HuH-7 (cell line): ENCODE measurements around the gene ZSWIM5.
"Not testable (repeated sequence)": the region's sequence is repeated elsewhere in the genome, so short reads cannot be mapped to it uniquely, and the experiment has no call there.

ENCODE experiments used
- DNase-seq: peaks from one replicate; pipeline ENCODE4 v3.0.0; 2011; ENCODE audit warnings: low spot score

ZSWIM5 gene

DNA sequence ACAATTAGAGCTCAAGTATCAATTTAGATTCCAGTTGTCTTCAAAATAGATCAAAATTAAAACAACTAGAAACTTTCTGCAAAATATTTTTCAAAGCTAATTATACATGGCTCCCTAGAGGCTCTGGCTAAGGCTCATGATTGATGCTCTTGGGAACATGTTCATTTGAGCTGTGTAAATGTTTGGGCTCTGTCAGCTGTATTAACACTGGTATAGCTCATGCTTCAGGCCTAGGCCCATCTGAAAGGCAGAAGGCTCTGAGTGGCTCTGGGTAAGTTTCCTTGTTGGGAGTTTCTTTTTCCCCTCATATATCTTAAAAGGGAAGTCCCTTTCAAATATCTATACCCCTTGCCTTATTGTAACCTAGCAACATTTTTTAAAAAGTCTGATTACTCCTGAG, 113.1 kb downstream of the ZSWIM5 start:
- no peak for DNase-seq

DNA sequence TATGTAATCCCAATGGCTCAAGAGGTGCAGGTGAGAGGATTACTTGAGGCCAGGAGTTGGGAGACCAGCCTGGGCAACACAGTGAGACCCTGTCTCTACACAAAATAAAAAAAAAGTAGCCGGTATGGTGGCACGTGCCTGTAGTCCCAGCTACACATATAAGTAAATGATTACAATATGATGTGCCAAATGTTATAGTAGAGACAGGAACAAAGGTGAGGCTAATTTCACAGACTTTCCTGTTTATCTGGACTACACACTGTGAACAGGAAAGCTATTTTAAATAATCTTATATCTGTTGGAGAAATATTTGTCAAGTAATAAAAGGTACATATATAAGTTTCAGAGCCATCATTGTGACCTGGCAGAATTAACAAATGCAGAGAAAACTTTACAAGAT, 116.7 kb downstream of the ZSWIM5 start:
- no peak for DNase-seq

DNA sequence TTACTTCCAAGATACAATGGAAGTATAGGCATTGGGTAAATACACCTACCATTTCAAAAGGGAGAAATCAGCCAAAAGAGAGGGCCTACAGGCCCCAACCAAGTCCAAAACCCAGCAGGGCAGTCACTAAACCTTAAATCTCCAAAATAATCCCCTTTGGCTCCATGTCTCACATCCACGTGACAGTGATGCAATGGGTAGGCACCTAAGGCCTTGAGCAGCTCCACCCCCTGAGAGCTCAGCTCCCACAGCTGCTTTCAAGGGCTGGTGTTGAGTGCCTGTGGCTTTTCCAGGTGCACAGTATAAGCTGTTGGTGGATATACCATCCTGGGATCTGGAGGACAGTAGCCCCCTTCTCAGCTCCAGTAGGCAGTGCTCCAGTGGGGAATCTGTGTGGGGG, 121.8 kb downstream of the ZSWIM5 start:
- no peak for DNase-seq

DNA sequence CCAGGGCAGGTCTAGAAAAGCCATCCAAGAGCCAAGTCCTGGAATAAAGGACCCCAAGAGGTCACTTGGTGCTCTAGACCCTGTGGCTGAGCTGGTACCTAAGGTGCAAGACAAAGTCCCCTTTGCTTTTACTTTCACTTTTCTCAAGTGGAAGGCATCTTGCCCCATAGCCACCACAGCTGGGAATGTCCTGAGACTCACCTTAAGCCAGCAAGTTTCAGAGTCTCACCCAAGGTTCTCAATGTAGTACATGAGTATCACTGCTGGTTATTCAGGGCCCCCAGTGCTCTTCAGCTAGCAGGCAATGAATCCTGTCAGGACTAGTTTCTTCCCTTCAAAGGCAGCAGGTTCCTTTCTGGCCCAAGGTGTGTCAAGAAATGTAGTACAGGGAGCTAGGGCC, 126.9 kb downstream of the ZSWIM5 start:
- DNase-seq = no peak

DNA sequence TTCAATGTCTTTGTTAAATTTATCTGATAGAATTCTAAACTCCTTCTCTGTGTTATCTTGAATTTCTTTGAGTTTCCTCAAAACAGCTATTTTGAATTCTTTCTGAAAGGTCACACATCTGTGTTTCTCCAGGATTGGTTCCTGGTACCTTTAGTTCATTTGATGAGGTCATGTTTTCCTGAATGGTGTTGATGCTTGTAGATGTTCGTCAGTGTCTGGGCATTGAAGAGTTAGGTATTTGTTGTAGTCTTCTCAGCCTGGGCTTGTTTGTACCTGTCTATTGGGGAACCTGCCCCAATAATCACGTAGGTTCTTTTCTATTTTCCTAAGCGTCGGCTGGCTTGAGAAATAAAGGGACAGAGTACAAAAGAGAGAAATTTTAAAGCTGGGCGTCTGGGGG, 129.4 kb downstream of the ZSWIM5 start:
- DNase-seq = not testable (repeated sequence)

DNA sequence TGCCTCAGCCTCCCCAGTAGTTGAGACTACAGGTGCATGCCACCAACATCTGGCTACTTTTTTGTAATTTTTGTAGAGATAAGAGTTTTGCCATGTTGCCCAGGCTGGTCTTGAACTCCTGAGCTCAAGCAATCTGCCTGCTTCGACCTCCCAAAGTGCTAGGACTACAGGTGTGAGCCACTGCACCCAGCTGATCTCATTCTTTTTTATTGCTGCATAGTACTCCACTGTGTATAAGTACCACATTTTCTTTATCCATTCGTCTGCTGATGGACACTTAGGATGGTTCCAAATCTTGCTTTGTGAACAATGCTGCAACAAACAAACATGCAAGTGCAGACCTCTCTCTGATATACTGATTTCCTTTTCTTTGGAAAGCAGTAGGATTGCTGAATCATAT, 134.8 kb downstream of the ZSWIM5 start:
- DNase-seq = no peak

DNA sequence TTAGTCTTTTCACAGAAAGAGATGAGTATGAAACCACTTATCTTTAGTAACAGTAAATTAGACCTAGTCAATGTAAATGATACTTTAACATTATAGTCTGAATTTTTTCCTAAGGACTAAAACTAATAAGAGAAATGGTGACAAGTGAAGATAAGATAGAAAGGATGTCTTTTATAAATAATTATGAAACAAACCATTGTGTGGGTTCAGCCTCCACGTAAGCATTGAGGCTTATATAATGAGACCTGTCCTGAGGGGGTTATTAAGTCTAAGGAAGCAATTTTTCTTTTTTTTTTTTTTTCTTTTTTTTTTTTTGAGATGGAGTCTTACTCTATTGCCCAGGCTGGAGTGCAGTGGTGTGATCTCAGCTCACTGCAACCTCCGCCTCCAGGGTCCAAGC, 138.6 kb downstream of the ZSWIM5 start:
- no peak for DNase-seq

DNA sequence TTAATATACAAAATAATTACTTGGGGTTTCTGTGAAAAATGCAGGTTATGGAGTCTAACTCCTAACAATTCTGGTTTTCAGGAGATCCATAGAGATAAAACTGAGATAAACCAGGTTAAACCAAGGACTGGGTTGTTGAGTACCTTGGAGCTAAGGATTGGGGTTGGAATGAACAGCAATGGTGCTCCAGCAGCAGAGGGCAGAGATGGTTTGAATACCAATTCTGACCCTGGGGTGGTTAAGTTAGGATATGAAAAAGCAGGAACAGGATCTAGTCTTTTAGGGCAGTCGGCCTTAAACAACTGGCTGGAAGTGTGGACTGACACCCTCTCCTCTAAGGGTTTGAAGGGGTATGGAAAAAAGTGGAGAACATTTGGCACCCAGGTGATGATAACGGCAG, 141.3 kb downstream of the ZSWIM5 start:
- DNase-seq = peak; percentile 8

DNA sequence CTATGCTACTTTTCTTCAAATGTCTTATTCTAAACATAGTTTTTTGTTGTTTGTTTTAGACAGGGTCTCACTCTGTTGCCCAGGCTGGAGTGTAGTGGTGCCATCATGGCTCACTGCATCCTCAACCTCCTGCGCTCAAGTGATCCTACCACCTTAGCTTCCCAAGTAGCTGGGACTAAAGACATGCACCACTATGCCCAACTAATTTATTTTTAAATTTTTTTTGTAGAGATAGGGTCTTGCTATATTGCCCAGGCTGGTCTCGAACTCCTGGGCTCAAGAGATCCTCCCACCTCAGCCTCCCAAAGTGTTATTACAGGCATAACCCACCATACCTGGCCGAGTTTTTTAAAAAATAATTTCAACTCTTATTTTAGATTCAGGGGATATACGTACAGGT, 143.9 kb downstream of the ZSWIM5 start:
- not testable (repeated sequence) for DNase-seq

DNA sequence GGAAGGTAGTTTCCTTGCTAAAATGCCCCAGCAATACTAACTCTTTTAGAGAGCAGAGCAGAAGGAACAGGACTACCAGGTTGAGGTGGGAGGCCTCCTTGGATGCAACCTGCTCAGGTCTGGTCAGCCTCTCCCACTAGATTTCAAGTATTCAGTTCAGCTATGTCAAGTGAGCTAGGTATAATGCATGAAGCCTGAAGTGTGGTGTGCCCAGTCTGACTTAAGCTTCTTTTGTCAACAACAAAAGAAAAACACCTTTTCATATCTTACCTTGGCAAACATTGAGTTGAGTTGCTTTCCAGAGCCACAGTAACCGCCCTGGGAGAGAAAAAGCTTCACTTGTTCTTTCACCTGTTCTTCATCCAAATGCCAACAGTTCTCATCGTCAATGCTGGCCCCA, 146.6 kb downstream of the ZSWIM5 start:
- DNase-seq = no peak

DNA sequence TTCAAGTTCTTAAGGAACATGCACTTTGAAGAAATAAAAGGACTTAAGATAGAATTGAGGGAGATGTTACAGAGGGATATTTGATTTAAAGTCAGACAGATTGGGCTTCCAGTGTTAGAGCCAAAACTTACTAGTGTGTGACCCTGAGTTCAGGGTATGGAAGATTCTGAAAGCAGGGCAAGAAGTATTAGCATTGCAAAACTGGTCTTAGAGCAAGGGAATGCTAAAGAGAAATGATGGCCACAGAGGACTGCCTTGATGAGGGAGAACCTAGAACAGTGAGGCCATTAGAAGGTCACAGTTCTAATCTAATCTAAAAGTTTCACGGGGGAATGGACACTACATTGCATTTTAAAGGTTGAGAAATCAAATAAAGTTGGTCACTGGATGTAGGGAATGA, 148.9 kb downstream of the ZSWIM5 start:
- no peak for DNase-seq

DNA sequence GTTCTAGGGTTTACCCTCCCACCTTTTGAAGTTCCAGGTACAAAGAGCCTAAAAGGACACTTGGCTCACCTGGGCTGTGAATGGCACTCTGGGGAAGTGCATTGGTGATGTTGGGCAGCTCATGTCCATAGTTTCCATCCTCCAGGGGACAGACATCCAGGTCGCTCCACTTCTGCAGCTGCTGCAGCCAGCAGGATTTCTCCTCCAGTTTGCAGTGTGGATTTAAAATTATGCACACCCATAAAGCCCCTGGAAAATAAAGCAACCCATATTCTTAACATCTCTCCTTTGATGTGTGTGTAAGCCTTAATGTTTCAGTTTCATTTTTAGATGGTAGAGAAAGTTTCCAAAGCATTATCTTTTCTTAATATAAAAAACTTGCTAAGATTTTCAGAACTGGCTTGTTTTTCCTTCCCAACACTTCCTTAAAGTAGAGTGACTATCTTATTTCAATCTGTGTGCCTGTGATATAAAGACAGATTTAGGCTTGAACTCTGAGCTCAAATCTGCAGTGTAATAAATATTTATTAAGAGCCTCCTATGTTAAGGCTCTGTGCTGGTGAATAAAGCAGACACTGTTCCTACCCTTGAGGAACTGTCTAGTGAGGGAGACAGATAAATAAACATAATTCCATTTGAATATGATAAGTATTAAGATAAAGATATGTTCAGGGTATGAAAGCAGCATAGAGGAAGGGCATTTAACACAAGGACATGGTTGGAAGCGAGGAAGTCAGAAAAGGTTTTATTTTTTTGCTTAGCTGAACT, 155.2 kb downstream of the ZSWIM5 start:
- DNase-seq = no peak

DNA sequence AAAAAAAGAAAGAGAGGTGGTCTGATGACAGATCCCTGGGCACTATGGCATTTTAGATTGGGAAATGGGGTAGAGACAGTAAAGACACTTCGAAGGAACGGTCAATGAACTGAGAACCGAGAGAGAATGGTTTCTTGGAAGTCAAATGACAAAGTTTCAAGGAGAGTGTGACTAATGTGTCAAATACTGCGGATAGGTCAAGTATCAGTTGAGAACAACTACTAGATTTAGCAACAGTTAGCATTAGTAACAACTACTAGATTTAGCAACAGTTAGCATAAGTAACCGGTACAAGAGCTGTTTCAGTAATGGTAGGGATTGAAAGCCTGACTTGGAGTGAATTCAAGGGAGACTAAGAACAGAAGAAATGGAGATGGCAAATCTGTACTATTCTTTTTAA, 159.4 kb downstream of the ZSWIM5 start:
- DNase-seq = no peak

DNA sequence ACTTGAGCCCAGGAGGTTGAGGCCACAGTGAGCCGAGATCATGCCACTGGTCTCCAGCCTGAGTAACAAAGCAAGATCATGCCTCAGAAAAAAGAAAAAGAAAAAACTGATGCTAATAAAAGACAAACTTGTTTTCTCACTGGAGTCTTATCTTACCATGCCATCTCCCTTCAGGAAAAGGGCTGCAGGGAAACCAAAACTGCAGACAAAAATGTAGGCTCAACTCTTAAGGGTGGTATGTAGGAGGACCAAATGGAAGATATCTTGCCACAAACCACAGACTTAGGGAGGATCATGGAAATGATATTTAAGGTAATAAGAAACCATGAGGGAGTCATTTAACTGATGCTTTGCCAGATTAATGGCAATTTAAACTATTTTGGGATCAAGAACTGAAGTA, 161.5 kb downstream of the ZSWIM5 start:
- no peak for DNase-seq

DNA sequence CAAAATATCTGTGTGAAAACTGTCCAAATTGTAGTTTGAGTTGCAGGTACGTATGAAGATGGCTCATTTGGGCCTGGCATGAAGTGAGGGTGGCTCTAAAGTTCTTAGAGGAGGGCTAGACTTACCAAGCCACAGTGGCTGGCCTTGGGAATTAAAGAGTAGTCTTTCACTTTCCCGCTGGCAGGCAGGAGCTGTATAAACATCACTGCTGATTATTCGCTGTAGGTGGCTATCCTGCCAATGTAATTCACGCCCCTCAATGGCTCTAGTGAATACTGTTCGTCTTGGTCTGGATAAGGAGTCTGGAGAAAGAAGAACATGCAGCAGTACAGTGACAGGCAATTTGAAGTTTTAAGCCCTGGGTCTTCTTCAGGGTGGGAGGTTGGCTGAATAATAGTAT, 163.3 kb downstream of the ZSWIM5 start:
- no peak for DNase-seq

DNA sequence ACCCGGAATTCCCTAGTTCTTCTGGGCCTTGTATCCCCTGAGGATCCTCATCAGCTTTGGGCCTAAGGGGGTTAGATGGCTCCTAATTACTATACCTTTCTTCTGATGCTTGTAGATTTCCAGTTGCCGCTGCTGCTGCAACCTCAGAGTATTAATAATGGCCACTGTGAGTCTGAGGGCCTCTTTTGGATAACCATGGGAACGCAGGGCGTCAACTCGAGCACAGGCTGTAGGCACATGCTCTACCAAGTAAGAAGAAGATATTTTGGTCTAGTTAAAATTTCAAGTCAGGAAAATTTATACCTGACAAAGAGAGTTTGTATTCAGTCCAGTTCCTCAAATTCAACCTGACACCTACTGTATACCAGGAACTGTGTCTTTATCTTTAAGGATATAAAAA, 166.1 kb downstream of the ZSWIM5 start:
- DNase-seq = no peak

DNA sequence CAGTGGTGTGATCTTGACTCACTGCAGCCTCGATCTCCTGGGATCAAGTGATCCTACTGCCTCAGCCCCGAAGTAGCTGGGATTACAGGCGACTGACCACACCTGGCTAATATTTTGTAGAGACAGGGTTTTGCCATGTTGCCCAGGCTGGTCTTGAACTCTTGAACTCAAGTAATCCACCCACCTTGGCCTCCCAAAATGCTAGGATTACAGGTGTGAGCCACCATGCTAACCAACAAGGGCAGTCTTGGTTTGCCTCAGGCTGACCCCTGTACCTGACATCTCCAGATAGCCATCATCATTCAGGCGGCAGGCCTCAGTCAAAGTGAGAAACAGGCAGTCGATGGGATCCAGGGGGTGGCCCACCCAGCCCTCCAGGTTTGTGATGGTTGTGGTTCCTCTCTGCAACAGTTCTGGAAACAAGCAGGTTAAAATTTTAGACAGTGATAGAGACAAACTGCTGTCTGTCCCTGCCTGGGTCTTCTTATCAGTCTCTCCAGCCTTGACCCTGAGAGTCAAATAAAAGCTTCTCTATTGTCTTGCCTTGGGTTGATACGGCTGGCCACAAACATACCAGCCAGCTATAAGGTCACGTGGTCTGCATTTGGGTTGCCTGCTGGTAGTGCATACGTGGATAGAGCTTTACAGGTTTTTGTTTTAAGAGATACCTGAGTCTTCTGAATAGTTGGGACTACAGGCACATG, 167.6 kb downstream of the ZSWIM5 start:
- DNase-seq = peak; percentile 17

DNA sequence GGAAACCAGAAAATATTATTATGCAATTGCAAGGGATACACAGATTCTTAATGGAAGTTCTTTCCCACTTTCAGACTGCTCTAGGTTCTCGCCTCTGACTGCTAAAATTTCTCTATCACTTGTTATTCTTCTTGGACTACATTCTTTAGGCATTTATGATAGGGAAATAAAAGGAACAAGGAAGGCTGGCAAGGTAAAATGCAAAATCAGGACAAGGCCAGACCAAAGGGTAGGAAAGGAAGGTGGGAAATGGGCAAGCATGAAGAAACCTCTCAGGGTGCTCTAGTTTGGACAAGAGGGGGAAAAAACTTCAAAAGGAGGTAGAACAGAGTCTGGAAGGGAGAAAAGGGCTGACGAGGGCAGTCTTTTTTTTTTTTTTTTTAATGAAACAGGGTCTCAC, 168.2 kb downstream of the ZSWIM5 start:
- DNase-seq = no peak

DNA sequence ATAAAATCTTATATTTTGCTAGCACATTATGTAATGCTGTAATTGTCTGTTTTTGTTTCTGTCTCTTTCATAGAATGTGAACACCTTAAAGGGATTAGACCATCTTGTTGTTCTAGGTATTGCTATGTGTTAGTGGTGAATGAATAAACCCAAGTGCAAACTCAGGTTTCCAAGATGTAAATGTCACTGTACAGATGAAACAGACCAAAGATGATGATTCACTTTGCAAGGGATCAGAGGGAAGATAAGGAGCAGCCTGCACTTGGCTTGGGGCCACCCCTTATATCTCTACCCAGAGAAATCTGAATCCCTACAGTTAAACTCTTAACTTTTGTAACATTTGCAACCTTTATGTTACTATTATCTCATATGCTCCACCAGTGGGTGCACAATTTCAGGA, 168.9 kb downstream of the ZSWIM5 start:
- no peak for DNase-seq

DNA sequence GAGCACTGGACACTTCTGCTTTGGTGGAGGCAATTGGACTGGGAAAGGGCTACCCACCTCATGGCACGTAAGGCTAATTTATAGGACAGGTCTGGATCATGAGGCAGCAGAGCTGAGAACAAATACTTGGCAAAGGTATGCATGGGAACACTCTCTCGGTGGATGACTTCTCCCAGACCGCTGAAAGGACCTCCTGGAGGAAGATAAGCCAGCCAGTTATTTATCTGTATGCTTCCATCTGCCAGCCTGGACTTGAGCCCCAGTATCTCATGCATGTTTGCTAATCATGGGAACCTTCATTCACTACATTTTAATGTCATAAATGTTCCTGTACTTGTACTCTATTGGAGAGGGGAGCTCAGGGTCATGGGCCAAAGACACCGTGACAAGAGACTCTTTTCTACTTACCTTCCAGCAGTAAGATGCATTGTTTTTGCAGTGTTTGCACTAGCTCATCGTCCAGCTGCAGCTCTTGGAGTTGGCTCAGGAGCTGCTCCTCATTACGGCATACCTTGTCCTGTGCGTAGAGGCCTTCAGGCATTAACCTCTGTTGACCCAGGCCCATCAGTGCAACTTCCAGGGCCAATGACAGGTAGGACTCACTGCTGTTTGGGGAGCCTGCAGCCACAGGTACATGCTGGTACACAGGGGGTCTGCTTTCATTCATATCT, 170.6 kb downstream of the ZSWIM5 start:
- DNase-seq = no peak

DNA sequence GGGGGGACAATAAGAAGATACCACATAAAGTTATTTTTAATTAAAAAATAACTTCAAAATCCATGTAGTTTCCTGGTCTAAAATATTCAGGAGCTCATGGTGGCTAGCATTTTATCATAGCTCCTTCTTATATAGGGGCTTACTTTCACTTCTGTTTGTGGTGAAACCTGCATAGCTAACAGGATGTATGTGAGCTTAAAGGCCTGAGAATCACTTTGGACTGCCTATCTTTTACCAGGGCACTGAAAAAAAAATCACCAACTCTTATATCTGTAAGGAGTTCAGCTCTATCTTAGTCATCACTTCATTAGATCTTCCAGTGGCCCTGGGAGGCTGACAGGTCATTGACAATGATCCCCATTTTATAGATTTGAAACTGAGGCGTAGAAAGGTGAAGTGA, 173.0 kb downstream of the ZSWIM5 start:
- DNase-seq = no peak

DNA sequence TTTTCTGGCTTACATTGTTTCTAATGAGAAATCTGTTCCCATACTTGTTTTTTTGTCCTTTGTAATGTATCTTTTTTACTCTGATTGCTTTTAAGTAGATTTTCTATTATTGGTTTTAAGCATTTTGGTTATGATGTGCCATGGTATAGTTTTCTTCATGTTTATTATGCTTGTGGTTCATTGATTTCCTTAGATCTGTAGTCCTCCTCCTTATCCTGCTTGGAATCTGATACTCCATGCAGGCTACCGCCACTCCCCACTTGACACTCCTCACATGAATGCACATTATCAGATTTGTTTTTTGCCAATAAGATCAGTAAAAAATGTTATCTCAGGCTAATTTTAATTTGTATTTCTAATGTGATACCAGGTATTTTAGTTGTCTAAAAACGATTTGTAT, 173.6 kb downstream of the ZSWIM5 start:
- DNase-seq = no peak

DNA sequence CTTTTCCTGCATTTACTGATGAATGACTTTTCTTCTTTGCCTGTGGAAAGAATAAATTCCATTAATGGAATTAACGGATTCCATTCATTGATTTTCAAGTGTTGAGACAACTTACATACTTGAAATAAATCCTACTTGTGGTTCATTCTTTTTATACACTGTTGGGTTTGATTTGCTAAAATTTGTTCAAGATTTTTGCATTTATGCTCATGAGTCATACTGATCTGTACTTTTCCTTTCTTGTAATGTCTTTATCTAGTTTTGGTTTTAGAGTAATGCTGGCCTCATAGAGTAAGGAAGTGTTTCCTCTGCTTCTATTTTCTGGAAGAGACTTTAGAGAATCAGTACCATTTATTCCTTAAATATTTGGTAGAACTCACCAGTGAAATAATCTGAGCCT, 180.0 kb downstream of the ZSWIM5 start:
- no peak for DNase-seq
